Osteocyte (in vitro differentiated cells): ENCODE measurements around the gene CSNK1G1. TPM values are rescaled to one million over a fixed set of nuclear protein-coding genes. Genes with fewer than 3 reads are reported as not detected.
"Not testable (repeated sequence)": the region's sequence is repeated elsewhere in the genome, so short reads cannot be mapped to it uniquely, and the experiment has no call there.

ENCODE experiments used
- DNase-seq: peaks from one replicate; pipeline ENCODE4 v3.0.0; 2021; ENCODE audit warnings: mixed read lengths; ENCODE audit not compliant: unreplicated experiment; ENCODE audit errors: extremely low spot score
- H3K27ac Mint-ChIP-seq: one replicate; pipeline ENCODE4 v1.8.0; 2021; ENCODE audit warnings: mild to moderate bottlenecking, mixed read lengths; ENCODE audit not compliant: unreplicated experiment
- H3K27me3 Mint-ChIP-seq: one replicate; pipeline ENCODE4 v1.8.0; 2021; ENCODE audit warnings: mixed read lengths; ENCODE audit not compliant: unreplicated experiment
- H3K36me3 Mint-ChIP-seq: one replicate; pipeline ENCODE4 v1.8.0; 2021; ENCODE audit warnings: mixed read lengths; ENCODE audit not compliant: unreplicated experiment
- H3K4me1 Mint-ChIP-seq: one replicate; pipeline ENCODE4 v1.8.0; 2021; ENCODE audit warnings: mixed read lengths; ENCODE audit not compliant: unreplicated experiment
- H3K4me3 Mint-ChIP-seq: one replicate; pipeline ENCODE4 v1.8.0; 2021; ENCODE audit warnings: mild to moderate bottlenecking, moderate library complexity, mixed read lengths; ENCODE audit not compliant: unreplicated experiment
- H3K9me3 Mint-ChIP-seq: one replicate; pipeline ENCODE4 v1.8.0; 2021; ENCODE audit warnings: mixed read lengths; ENCODE audit not compliant: unreplicated experiment
- total RNA-seq: library from RNA; stranded (reverse); gene quantifications from 2 replicates; pipeline ENCODE4 v1.2.1, GENCODE V29; 2021
- TF ChIP-seq, protein P1 (sequence below): fragments of 200-600 bp; sonication (generic); IDR thresholded peaks from 2 replicates; pipeline ENCODE4 v1.5.0; 2021; ENCODE audit warnings: antibody characterized with exemption, mild to moderate bottlenecking, moderate library complexity

The CSNK1G1 gene
- total RNA-seq, 1 donor from 2014 or later = 22.2 TPM

DNA sequence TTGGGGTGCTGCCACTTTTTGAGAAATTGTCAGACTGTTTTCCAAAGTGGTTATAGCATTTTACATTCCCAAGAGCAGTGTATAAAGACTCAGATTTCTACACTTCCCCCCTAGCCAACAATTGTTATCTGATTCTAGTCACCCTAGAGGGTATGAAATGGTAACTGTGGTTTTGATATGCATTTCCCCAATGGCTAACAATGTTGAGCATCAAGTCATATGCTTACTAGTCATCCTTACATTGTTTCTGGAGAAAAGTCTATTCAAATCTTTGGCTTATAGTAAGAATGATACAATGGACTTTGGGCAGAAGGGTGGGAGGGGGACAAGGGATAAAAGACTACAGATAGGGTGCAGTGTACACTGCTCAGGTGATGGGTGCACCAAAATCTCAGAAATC is 73.3 kb downstream of the CSNK1G1 start:
- Mint-ChIP-seq H3K27me3 (no peaks in the 10 kb centered on the region), H3K4me3 (no peak overlapping the region), H3K36me3 (peaks cover 3% of the 10 kb centered on the region), H3K9me3 (no peaks in the 10 kb centered on the region), H3K4me1 (peaks cover 6% of the 10 kb centered on the region), H3K27ac (no peak overlapping the region)
- TF ChIP-seq, protein P1, sequence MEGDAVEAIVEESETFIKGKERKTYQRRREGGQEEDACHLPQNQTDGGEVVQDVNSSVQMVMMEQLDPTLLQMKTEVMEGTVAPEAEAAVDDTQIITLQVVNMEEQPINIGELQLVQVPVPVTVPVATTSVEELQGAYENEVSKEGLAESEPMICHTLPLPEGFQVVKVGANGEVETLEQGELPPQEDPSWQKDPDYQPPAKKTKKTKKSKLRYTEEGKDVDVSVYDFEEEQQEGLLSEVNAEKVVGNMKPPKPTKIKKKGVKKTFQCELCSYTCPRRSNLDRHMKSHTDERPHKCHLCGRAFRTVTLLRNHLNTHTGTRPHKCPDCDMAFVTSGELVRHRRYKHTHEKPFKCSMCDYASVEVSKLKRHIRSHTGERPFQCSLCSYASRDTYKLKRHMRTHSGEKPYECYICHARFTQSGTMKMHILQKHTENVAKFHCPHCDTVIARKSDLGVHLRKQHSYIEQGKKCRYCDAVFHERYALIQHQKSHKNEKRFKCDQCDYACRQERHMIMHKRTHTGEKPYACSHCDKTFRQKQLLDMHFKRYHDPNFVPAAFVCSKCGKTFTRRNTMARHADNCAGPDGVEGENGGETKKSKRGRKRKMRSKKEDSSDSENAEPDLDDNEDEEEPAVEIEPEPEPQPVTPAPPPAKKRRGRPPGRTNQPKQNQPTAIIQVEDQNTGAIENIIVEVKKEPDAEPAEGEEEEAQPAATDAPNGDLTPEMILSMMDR = no peak
- no peak for DNase-seq

DNA sequence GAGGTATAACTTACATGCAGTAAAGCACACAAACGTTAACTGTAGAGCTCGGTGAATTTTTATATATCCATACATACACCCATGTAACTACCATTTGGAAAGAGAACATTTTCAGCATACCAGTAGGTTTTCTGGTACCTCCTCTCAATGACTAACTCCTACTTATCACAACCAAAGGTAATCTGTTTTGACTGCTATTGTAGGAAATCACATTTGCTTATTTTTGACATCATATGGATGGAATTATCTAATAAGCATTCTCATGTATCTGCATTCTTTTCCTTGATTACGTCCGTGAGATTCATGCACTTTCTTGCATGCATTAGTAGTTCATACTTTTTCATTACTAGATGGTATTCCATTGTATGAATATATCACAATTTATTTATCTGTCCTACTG is 76.8 kb downstream of the CSNK1G1 start:
- H3K4me3 Mint-ChIP-seq = no peak overlapping the region
- TF ChIP-seq, protein P1 = no peak
- no peak overlapping the region for H3K27ac Mint-ChIP-seq
- H3K9me3 Mint-ChIP-seq = no peaks in the 10 kb centered on the region
- peaks cover 1% of the 10 kb centered on the region for H3K36me3 Mint-ChIP-seq
- no peaks in the 10 kb centered on the region for H3K27me3 Mint-ChIP-seq
- no peak for DNase-seq
- peaks cover 7% of the 10 kb centered on the region for H3K4me1 Mint-ChIP-seq

DNA sequence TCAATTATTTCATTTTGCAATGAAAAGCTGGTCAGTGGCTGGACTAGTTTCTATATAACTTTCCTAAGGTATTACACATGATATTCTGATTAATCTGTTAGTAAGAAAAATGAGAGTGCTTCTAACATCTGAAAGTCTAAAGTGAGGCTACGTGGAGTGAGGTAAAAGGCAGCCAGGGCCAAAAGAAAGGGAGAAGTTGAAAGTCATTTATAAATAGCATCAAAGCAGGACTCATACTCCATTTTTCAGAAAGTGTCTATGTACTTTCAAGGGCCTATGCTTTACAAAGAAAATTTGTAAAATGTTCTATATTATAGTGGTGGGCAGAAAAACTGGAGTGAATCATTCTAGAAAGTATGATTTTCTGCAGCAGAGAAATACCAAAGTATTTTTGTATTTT is 80.0 kb downstream of the CSNK1G1 start:
- no peak for DNase-seq
- peaks cover 6% of the 10 kb centered on the region for H3K36me3 Mint-ChIP-seq
- no peaks in the 10 kb centered on the region for H3K9me3 Mint-ChIP-seq
- no peaks in the 10 kb centered on the region for H3K27me3 Mint-ChIP-seq
- H3K4me3 Mint-ChIP-seq = no peak overlapping the region
- TF ChIP-seq, protein P1 = no peak
- no peak overlapping the region for H3K27ac Mint-ChIP-seq
- peaks cover 2% of the 10 kb centered on the region for H3K4me1 Mint-ChIP-seq

DNA sequence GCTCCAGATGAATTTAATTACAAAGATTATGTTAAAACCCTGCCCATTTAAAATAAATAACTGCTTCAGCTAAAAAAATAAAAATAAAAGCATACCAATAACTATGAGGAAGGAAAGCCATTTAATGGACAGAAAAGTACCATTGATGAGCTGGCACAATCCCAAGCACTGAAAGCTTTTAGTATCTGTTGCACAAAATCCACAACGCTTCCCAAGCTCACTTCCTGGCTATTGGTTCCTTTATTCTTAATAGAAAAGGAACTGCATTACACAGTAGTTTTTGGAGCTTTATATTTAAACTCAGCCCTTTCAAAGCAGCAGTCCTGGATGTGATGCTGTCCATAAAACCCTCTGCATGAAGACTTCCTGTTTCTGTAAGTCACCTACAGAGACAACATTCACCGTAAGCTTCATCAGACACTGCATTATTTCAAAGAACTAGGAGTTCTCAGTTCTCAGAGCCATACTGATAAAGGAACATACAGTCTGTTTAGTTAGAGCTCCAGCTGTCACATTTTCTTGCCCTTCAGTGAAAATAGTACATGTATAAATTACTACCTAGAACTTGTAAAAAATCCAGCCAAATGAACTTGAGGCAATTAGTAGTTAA is 81.5 kb downstream of the CSNK1G1 start:
- TF ChIP-seq, protein P1 = no peak
- H3K27ac Mint-ChIP-seq = no peak overlapping the region
- H3K4me3 Mint-ChIP-seq = no peak overlapping the region
- DNase-seq = no peak
- H3K27me3 Mint-ChIP-seq = no peaks in the 10 kb centered on the region
- peaks cover 5% of the 10 kb centered on the region for H3K36me3 Mint-ChIP-seq
- peaks cover 2% of the 10 kb centered on the region for H3K4me1 Mint-ChIP-seq
- H3K9me3 Mint-ChIP-seq = no peaks in the 10 kb centered on the region

DNA sequence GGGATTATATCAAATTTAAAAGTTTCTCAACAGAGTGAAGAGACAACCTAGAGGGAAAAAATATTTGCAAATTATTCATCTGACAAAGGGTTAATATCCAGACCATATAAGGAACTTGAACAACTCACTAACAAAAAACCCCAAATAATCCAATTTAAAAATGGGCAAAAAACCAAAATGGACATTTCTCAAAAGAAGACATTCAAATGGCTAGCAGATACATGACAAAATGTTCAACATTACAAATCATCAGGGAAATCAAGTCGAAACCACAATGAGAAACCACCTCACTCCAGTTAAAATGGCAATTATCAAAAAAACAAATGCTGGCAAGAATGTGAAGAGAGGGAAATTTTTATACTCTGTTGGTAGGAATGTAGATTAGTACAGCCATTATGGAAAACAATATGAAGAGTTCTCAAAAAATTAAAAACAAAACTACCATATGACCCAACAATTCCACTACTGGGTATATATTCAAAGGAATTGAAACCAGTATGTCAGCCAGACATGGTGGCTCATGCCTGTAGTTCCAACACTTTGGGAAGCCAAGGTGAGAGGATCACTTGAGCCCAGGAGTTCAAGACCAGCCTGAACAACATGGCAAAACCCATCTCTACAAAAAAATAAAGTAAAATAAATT is 88.5 kb downstream of the CSNK1G1 start:
- H3K27ac Mint-ChIP-seq = no peak overlapping the region
- TF ChIP-seq, protein P1 = no peak
- H3K9me3 Mint-ChIP-seq = peaks cover 8% of the 10 kb centered on the region
- no peaks in the 10 kb centered on the region for H3K27me3 Mint-ChIP-seq
- no peak overlapping the region for H3K4me3 Mint-ChIP-seq
- peaks cover 4% of the 10 kb centered on the region for H3K36me3 Mint-ChIP-seq
- peaks cover 1% of the 10 kb centered on the region for H3K4me1 Mint-ChIP-seq
- DNase-seq = no peak

DNA sequence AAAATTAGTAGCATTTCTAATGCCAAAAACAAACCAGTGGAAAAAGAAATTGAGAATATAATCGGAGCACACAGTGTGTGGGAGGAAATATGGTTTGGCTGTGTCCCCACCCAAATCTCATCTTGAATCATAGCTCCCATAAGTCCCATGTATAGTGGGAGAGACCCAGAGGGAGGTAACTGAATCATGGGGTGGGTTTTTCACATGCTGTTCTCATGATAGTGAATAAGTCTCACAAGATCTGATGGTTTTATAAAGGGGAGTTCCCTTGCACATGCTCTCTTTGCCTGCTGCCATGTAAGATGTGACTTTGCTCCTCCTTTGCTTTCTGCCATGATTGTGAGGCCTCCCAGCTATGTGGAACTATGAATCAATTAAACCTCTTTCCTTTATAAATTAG is 90.8 kb downstream of the CSNK1G1 start:
- not testable (repeated sequence) for H3K36me3 Mint-ChIP-seq, H3K27me3 Mint-ChIP-seq, H3K4me3 Mint-ChIP-seq

More for the DNA sequence above, 90.8 kb downstream of the CSNK1G1 start:
- not testable (repeated sequence) for H3K4me1 Mint-ChIP-seq, DNase-seq, H3K27ac Mint-ChIP-seq, H3K9me3 Mint-ChIP-seq
